Gastroesophageal sphincter (tissue), 4 donors: ENCODE measurements around the gene HOXC6. TPM values are rescaled to one million over a fixed set of nuclear protein-coding genes. Genes with fewer than 3 reads are reported as not detected.

Source experiments
- ATAC-seq: fragments of 150-250 bp; one replicate; pipeline ENCODE4 v1.9.1; 2016; ENCODE audit warnings: mild to moderate bottlenecking, moderate library complexity
- H3K27ac ChIP-seq, 4 donors: fragments of 200-600 bp; sonication (generic) in 3 of 4; 1 replicate in 3 of 4; 2 replicates in 1 of 4; pipeline ENCODE4 v1.5.1; 2016 to 2019
- H3K27me3 ChIP-seq: fragments of 200-600 bp; sonication (generic); one replicate; pipeline ENCODE4 v1.5.1; 2019
- H3K36me3 ChIP-seq, 2 donors: fragments of 200-600 bp; sonication (generic); one replicate each; pipeline ENCODE4 v1.5.1; 2019; ENCODE audit warnings: control low read depth in 1 of 2
- H3K4me1 ChIP-seq, 3 donors: fragments of 200-600 bp; sonication (generic); 1 replicate in 2 of 3; 2 replicates in 1 of 3; pipeline ENCODE4 v1.5.1; 2016 to 2019; ENCODE audit warnings: control low read depth in 2 of 3
- H3K4me3 ChIP-seq, 2 donors: fragments of 200-600 bp; sonication (generic); one replicate each; pipeline ENCODE4 v1.5.1; 2019; ENCODE audit warnings: mild to moderate bottlenecking in 1 of 2, moderate library complexity in 1 of 2
- H3K9me3 ChIP-seq, 3 donors: fragments of 200-600 bp; sonication (generic); one replicate each; pipeline ENCODE4 v1.5.1; 2017 to 2019; ENCODE audit warnings: control low read depth in 2 of 3
- EP300 ChIP-seq: sonication (generic); formaldehyde crosslinking; IDR thresholded peaks from one replicate; pipeline ENCODE4 v1.6.1; 2017; ENCODE audit warnings: antibody characterized with exemption, mild to moderate bottlenecking
- POLR2A ChIP-seq, 2 donors: fragments of 450-650 bp; IDR thresholded peaks; one replicate each; pipeline ENCODE4 v1.6.1; 2017; ENCODE audit warnings: antibody characterized with exemption in 2 of 2, mild to moderate bottlenecking in 2 of 2, moderate library complexity in 1 of 2
- POLR2AphosphoS5 ChIP-seq: sonication (generic); formaldehyde crosslinking; IDR thresholded peaks from one replicate; pipeline ENCODE4 v1.6.1; 2017; ENCODE audit warnings: antibody characterized with exemption
- WGBS, 2 donors: methylation state at CpG; one replicate each; pipeline ENCODE4 v1.1.5; 2018; ENCODE audit warnings: low coverage in 1 of 2; 5-methylcytosine and 5-hydroxymethylcytosine counted together
- total RNA-seq, 4 donors: library from RNA; depleted of rRNA; stranded (reverse); fragments of >200 nt; gene quantifications; one replicate each; pipeline ENCODE4 v1.1.0, GENCODE V29; 2016
- TF ChIP-seq, protein P1 (sequence below), 4 experiments: fragments of 200-600 bp in 2 of 4; fragments of 450-650 bp in 2 of 4; sonication (generic) in 1 of 4; IDR thresholded peaks; one replicate each; pipeline ENCODE4 v1.5.1; 2017 to 2019; ENCODE audit warnings: antibody characterized with exemption in 4 of 4, mild to moderate bottlenecking in 2 of 4, moderate library complexity in 2 of 4

Gene HOXC6
- total RNA-seq, 4 donors from 2014 or later: 0.50 TPM; not detected in 3

DNA sequence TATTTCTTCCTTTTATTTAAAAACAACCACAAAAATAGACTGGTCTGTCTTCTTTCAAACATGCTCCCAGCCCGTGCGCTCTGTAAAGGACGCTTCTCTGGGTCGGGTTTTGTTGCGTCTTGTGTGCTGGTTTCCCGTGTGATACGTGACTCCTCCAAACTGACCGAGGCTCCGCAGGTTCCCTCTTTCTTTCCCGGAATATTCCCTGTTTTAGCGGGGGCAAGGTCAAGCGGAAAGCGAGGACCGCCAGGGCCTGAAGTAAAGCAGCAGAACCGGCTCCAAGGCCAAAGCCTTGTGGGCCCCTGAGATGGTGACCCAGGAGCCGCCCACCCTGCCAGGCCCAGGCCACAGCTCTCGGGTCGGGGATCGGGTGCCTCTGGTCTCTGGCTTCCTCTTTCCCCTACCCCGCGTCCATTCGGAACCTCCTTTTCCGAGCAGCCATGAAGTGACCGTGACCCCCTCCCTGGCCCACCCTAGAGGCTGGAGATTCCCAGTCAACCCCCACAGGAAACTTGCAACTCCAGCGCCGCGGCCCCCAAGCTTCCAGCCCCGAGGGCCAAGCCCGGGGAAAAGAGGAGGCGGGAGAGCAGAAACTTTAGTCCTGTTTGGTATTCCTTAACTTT lies 44.2 kb upstream of the HOXC6 start:
- ATAC-seq: no peak
- WGBS, 2 donors: 5 to 7% methylated on average over 15 to 16 of the region's 30 CpGs
- Histone ChIP-seq H3K27ac (no peak overlapping the region), H3K4me3 (no peak overlapping the region), H3K27me3 (peaks cover 100% of the 10 kb centered on the region), H3K4me1 (peaks cover 0 to 30% (median 16%) of the 10 kb centered on the region in 3 donors), H3K36me3 (no peaks in the 10 kb centered on the region), H3K9me3 (no peaks in the 10 kb centered on the region)
- TF ChIP-seq POLR2AphosphoS5 (no peak), POLR2A (IDR thresholded peaks at IDR 0.05) (no peak), EP300 (no peak)
- TF ChIP-seq, protein P1, sequence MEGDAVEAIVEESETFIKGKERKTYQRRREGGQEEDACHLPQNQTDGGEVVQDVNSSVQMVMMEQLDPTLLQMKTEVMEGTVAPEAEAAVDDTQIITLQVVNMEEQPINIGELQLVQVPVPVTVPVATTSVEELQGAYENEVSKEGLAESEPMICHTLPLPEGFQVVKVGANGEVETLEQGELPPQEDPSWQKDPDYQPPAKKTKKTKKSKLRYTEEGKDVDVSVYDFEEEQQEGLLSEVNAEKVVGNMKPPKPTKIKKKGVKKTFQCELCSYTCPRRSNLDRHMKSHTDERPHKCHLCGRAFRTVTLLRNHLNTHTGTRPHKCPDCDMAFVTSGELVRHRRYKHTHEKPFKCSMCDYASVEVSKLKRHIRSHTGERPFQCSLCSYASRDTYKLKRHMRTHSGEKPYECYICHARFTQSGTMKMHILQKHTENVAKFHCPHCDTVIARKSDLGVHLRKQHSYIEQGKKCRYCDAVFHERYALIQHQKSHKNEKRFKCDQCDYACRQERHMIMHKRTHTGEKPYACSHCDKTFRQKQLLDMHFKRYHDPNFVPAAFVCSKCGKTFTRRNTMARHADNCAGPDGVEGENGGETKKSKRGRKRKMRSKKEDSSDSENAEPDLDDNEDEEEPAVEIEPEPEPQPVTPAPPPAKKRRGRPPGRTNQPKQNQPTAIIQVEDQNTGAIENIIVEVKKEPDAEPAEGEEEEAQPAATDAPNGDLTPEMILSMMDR (IDR thresholded peaks at IDR 0.05): no peak

DNA sequence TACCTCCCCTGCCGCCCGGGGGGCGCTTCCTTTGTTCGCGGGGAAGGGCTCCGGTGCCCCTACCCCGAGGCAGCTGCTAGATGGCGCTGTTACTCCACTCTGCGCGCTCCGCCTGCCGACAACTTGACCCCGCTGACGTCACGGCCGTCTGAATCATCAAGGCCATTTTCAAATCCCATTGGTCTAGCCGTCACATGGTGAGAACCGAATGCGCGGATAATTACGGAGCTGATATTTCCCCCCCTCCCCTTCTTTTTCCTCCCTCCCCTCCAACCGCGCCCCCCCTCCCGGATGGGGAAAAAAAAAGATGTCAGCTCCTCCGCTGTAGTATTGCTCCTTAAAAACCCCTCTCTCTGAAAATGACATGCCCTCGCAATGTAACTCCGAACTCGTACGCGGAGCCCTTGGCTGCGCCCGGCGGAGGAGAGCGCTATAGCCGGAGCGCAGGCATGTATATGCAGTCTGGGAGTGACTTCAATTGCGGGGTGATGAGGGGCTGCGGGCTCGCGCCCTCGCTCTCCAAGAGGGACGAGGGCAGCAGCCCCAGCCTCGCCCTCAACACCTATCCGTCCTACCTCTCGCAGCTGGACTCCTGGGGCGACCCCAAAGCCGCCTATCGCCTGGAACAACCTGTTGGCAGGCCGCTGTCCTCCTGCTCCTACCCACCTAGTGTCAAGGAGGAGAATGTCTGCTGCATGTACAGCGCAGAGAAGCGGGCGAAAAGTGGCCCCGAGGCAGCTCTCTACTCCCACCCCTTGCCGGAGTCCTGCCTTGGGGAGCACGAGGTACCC lies 43.1 kb upstream of the HOXC6 start, which contains the start of gene HOXC10:
Gene HOXC10, plus strand, starts transcription at position 246 of the 791 bp plus-strand sequence. Its CDS starts 114 bp downstream, at position 360.
- peaks cover 100% of the 10 kb centered on the region for H3K27me3 ChIP-seq
- H3K4me3 ChIP-seq: peak within 1 kb of the TSS in 1 of 2 donors; percentile 28
- H3K9me3 ChIP-seq: no peaks in the 10 kb centered on the region
- H3K4me1 ChIP-seq: peaks cover 0 to 36% (median 16%) of the 10 kb centered on the region in 3 donors
- 1% methylated on average over 15 of the region's 55 CpGs; no CpG with 5 or more reads in 1 of the 2 donors for WGBS, 2 donors
- no peak within 1 kb of the TSS for H3K27ac ChIP-seq
- H3K36me3 ChIP-seq: no peaks in the 10 kb centered on the region
- peak; percentile 78 for ATAC-seq
- TF ChIP-seq, protein P1 (IDR thresholded peaks at IDR 0.05): peak in 3 of 4 experiments; percentile 26 to 70 (median 44)
- TF ChIP-seq POLR2AphosphoS5: no peak

DNA sequence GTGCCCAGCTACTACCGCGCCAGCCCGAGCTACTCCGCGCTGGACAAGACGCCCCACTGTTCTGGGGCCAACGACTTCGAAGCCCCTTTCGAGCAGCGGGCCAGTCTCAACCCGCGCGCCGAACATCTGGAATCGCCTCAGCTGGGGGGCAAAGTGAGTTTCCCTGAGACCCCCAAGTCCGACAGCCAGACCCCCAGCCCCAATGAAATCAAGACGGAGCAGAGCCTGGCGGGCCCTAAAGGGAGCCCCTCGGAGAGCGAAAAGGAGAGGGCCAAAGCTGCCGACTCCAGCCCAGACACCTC lies 42.6 kb upstream of the HOXC6 start:
- ATAC-seq: no peak
- peaks cover 0 to 36% (median 16%) of the 10 kb centered on the region in 3 donors for H3K4me1 ChIP-seq
- no CpG with 5 or more reads among the region's 21 CpGs for WGBS, 2 donors
- peaks cover 100% of the 10 kb centered on the region for H3K27me3 ChIP-seq
- no peaks in the 10 kb centered on the region for H3K9me3 ChIP-seq
- peak overlapping the region in 1 of 2 donors; percentile 10 for H3K4me3 ChIP-seq
- H3K36me3 ChIP-seq: no peaks in the 10 kb centered on the region
- H3K27ac ChIP-seq: no peak overlapping the region
- TF ChIP-seq POLR2A (IDR thresholded peaks at IDR 0.05) (no peak), EP300 (no peak), POLR2AphosphoS5 (no peak)
- TF ChIP-seq, protein P1 (IDR thresholded peaks at IDR 0.05): no peak

DNA sequence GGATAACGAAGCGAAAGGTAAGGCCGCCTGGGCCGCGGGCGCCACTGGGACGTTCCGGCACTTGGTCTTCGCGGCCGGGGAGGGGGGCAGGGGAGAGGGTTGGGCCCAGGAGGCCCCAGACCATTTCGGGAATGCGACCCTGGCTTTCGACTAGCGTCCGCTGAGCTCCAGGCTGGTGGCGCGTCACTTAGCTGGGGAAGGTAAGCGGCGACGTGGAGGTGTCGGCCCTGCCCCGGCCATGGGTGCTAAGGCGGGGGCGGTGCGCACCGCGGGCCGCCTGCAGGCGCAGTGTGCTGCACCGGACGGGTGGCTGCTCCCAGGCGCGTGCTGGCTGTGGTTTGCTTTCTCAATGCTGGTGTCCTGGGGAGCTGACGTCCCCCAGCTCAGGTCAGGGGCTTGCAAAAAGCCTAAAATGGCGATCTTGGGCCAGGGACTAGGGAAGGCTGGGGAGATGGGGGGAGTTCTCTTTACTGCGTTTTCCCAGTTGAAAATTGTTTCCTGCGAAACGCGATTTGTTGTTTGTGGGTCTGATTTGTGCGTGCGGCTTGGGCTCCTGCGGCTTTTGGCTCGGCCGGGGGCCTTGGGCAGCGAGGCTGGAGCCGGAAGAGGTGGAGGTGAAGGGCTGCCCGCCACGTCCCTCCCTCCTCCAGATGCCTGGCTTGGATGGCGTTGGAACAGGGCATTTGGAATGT lies 42.1 kb upstream of the HOXC6 start:
- H3K36me3 ChIP-seq: no peaks in the 10 kb centered on the region
- no peak for TF ChIP-seq POLR2A (IDR thresholded peaks at IDR 0.05)
- no peak for TF ChIP-seq EP300
- TF ChIP-seq, protein P1 (IDR thresholded peaks at IDR 0.05): no peak
- no peak for TF ChIP-seq POLR2AphosphoS5
- WGBS, 2 donors: 6% methylated on average over 18 of the region's 50 CpGs; no CpG with 5 or more reads in 1 of the 2 donors
- H3K4me1 ChIP-seq: peaks cover 0 to 36% (median 16%) of the 10 kb centered on the region in 3 donors
- no peaks in the 10 kb centered on the region for H3K9me3 ChIP-seq
- H3K27me3 ChIP-seq: peaks cover 100% of the 10 kb centered on the region
- ATAC-seq: no peak
- H3K4me3 ChIP-seq: peak overlapping the region in 1 of 2 donors; percentile 10
- H3K27ac ChIP-seq: no peak overlapping the region
